Measurements from ENCODE around the gene GLYATL1. TPM values are rescaled to one million over a fixed set of nuclear protein-coding genes. Genes with fewer than 3 reads are reported as not detected.

The GLYATL1 gene
- total RNA-seq, 1 experiment from 2014 or later: 5.4 TPM

DNA sequence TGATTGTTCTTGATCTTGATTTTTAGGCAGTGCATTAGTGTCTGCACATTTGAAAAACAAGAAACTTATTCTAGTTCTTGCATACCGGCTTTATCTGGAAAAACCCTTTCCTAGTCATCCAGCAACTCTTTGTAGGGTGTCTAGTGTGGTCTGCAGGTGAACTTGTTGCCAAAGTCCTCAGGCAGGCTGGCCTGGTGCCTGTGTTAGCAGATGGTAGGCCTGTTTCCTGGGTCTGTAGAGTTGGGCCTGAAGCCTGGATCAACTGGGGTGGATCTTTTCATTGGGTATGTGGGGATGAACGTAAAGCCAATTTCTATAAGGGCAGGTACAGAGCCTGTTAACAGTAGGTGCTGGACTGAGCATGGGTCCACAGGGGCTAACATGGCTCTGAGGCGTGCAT, 5.6 kb upstream of the GLYATL1 start (continued):
- TF ChIP-seq NR3C1 (CRISPR knock-in tag; conservative IDR thresholded peaks at IDR 0.05; ENCODE audit: low read depth): no peak
- no peak for TF ChIP-seq GTF2I (CRISPR knock-in tag; conservative IDR thresholded peaks at IDR 0.05)

DNA sequence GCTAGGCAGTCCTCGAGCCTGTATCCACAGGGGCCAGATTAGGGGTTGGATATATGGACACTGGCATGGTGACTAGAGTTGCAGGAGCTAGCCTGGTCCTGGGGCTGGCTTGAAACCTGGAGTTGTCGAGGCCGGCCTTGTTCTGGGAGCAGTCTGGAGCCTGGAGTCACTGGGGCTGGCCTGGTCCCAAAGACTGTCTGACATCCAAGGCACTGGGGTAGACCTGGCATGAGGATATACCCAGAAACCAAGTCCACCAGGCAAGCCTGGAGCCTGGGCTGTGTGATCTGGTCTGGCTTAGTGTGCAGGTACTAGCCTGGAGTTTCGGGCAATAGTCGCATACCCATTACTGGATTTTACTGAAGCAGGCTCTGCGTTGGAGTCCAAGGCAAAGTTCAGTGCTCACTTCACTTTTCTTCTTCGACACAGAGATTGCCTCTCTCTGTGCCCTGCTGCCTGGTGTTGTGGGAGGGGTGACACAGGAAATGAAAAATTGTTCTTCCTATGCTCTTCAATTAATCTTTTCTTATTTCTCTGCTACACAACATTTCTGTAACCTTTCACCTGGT, 4.3 kb upstream of the GLYATL1 start:
- ChIA-PET POLR2A (no interaction called here), CTCF (no interaction called here)
- no peaks in the 10 kb centered on the region for H3K27me3 Mint-ChIP-seq (ENCODE audit: low read depth)
- no peaks in the 10 kb centered on the region for H3K36me3 Mint-ChIP-seq
- ATAC-seq (no peak), DNase-seq (ENCODE audit: low spot score) (no peak)
- TF ChIP-seq, protein P1, sequence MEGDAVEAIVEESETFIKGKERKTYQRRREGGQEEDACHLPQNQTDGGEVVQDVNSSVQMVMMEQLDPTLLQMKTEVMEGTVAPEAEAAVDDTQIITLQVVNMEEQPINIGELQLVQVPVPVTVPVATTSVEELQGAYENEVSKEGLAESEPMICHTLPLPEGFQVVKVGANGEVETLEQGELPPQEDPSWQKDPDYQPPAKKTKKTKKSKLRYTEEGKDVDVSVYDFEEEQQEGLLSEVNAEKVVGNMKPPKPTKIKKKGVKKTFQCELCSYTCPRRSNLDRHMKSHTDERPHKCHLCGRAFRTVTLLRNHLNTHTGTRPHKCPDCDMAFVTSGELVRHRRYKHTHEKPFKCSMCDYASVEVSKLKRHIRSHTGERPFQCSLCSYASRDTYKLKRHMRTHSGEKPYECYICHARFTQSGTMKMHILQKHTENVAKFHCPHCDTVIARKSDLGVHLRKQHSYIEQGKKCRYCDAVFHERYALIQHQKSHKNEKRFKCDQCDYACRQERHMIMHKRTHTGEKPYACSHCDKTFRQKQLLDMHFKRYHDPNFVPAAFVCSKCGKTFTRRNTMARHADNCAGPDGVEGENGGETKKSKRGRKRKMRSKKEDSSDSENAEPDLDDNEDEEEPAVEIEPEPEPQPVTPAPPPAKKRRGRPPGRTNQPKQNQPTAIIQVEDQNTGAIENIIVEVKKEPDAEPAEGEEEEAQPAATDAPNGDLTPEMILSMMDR (IDR thresholded peaks at IDR 0.05): no peak
- TF ChIP-seq, protein P2, sequence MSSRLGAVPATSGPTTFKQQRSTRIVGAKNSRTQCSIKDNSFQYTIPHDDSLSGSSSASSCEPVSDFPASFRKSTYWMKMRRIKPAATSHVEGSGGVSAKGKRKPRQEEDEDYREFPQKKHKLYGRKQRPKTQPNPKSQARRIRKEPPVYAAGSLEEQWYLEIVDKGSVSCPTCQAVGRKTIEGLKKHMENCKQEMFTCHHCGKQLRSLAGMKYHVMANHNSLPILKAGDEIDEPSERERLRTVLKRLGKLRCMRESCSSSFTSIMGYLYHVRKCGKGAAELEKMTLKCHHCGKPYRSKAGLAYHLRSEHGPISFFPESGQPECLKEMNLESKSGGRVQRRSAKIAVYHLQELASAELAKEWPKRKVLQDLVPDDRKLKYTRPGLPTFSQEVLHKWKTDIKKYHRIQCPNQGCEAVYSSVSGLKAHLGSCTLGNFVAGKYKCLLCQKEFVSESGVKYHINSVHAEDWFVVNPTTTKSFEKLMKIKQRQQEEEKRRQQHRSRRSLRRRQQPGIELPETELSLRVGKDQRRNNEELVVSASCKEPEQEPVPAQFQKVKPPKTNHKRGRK (CRISPR knock-in tag; IDR thresholded peaks at IDR 0.05; ENCODE audit: borderline replicate concordance): no peak
- TF ChIP-seq ELF4 (CRISPR knock-in tag; IDR thresholded peaks at IDR 0.05; ENCODE audit: low read depth) (no peak), MXD4 (CRISPR knock-in tag; IDR thresholded peaks at IDR 0.05; ENCODE audit: borderline replicate concordance) (no peak), TCF7 (CRISPR knock-in tag; IDR thresholded peaks at IDR 0.05; ENCODE audit: low read depth) (no peak), GTF2I (CRISPR knock-in tag; conservative IDR thresholded peaks at IDR 0.05) (no peak), FOXJ3 (CRISPR knock-in tag; IDR thresholded peaks at IDR 0.05; ENCODE audit: borderline replicate concordance) (no peak), RORB (CRISPR knock-in tag; IDR thresholded peaks at IDR 0.05) (no peak), TEAD4 (CRISPR knock-in tag; IDR thresholded peaks at IDR 0.05) (no peak)
- H3K9me3 Mint-ChIP-seq: no peaks in the 10 kb centered on the region
- H3K27ac Mint-ChIP-seq: no peak overlapping the region
- no peak overlapping the region for H3K4me3 Mint-ChIP-seq
- H3K4me1 Mint-ChIP-seq: no peaks in the 10 kb centered on the region

DNA sequence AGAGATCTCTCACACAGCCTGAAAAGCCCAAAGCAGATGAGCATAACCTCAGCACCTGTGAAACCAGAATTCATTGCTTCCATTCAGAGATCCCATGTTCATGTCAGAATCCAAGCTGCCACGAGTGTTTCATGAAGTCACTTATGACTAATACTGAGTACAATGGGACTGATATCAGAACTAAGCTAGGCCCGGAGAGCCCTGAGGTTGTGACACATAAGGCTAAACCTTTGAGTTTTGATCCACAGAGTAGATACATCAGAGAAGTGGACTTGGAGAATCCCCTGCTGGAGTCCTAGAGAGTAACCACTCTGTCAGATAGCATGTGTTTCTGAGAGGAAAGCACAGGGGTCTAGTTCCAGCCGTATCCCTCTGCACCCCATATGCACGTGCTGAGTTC, 890 bp upstream of the GLYATL1 start:
- no peak for ATAC-seq
- Mint-ChIP-seq H3K9me3 (peaks cover 4% of the 10 kb centered on the region; the same call in 1 of the 2 replicates), H3K27ac (no peak overlapping the region), H3K27me3 (ENCODE audit: low read depth) (no peaks in the 10 kb centered on the region), H3K4me3 (no peak overlapping the region), H3K4me1 (no peaks in the 10 kb centered on the region), H3K36me3 (no peaks in the 10 kb centered on the region)
- DNase-seq (ENCODE audit: low spot score): no peak
- ChIA-PET POLR2A (no interaction called here), CTCF (interaction anchor here (0.6 to 1.4 kb wide), 3 partner anchors 10 to 37 kb away, joined by 3 to 4 read pairs (median 3); no protein-coding TSS in a partner anchor)
- TF ChIP-seq ZNF317 (CRISPR knock-in tag; IDR thresholded peaks at IDR 0.05; ENCODE audit: borderline replicate concordance, low read depth) (no peak), EMX1 (CRISPR knock-in tag; IDR thresholded peaks at IDR 0.05) (no peak), FOXK1 (CRISPR knock-in tag; IDR thresholded peaks at IDR 0.05) (no peak), ELF4 (CRISPR knock-in tag; IDR thresholded peaks at IDR 0.05; ENCODE audit: low read depth) (no peak), ZNF425 (CRISPR knock-in tag; conservative IDR thresholded peaks at IDR 0.05) (no peak), E2F1 (CRISPR knock-in tag; IDR thresholded peaks at IDR 0.05) (no peak), ATF1 (CRISPR knock-in tag; IDR thresholded peaks at IDR 0.05) (no peak), JAZF1 (CRISPR knock-in tag; IDR thresholded peaks at IDR 0.05) (no peak), ZBTB21 (CRISPR knock-in tag; IDR thresholded peaks at IDR 0.05; ENCODE audit: borderline replicate concordance) (no peak), TEAD4 (CRISPR knock-in tag; IDR thresholded peaks at IDR 0.05) (no peak)
- TF ChIP-seq, protein P3, sequence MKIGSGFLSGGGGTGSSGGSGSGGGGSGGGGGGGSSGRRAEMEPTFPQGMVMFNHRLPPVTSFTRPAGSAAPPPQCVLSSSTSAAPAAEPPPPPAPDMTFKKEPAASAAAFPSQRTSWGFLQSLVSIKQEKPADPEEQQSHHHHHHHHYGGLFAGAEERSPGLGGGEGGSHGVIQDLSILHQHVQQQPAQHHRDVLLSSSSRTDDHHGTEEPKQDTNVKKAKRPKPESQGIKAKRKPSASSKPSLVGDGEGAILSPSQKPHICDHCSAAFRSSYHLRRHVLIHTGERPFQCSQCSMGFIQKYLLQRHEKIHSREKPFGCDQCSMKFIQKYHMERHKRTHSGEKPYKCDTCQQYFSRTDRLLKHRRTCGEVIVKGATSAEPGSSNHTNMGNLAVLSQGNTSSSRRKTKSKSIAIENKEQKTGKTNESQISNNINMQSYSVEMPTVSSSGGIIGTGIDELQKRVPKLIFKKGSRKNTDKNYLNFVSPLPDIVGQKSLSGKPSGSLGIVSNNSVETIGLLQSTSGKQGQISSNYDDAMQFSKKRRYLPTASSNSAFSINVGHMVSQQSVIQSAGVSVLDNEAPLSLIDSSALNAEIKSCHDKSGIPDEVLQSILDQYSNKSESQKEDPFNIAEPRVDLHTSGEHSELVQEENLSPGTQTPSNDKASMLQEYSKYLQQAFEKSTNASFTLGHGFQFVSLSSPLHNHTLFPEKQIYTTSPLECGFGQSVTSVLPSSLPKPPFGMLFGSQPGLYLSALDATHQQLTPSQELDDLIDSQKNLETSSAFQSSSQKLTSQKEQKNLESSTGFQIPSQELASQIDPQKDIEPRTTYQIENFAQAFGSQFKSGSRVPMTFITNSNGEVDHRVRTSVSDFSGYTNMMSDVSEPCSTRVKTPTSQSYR (CRISPR knock-in tag; IDR thresholded peaks at IDR 0.05): no peak
